Measurements from ENCODE around the gene ZNF273. TPM values are rescaled to one million over a fixed set of nuclear protein-coding genes. Genes with fewer than 3 reads are reported as not detected.
A peak's percentile ranks its signal among the peaks of the same experiment; 100 is the strongest.

The ZNF273 gene
- total RNA-seq, 1 donor: 5.1 TPM

DNA sequence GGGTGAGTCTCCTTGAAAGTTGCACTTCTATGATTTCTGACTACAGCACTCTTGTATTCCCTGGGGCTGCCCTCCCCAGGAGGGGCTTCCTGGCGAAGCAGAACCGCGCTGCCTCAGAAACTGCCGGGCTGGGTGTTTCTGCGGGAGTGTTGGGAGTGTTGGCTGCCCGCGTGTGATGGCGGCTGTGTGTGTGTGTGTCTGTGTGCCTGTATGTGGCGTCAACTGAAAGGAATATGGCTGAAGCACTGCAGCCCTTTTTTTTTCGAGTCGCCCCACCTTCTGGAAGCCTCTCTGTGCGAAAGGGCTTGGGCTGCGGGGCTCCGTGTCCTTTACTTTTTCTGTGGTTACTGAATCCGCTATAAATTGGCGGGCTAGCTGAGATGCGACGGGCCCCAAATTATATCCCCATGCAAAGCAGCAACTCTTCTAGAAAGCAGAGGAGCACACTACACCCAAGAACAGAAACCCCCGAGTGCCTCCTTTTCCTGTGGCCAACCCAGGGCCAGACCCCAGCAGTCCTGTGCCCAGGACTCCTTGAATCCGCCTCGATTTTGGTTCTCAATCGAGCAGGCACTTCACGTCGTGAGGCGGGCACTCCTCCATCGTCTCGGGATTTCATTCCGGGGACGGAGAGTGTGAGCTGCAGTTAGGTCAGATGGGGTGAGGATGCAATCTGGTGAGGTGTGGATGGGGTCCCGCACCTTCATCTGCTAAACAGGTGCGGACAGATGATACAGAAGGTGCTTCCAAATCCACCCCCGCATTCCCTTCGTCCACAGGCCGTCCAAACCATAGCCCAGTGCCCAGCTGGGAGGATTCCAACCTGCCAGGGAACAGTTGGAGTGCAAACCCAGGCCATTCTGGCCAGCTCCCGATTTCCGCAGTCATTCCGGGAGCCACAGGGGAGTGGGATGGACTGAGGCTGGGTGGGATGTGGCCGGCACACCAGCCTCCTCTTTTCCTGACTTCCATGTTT, 22.5 kb upstream of the ZNF273 start:
- H3K4me3 ChIP-seq (ENCODE audit: insufficient read depth, low read length): no peak overlapping the region
- H4K20me1 ChIP-seq (ENCODE audit: insufficient read depth, low read length): no peaks in the 10 kb centered on the region
- H3K4me2 ChIP-seq (ENCODE audit: insufficient read depth, low read length): no peak overlapping the region
- H3K9me3 ChIP-seq (ENCODE audit: low read depth, low read length): no peaks in the 10 kb centered on the region
- no peak overlapping the region for H3K27ac ChIP-seq (ENCODE audit: low read depth, low read length)
- no peaks in the 10 kb centered on the region for H3K36me3 ChIP-seq (ENCODE audit: insufficient read depth, low read length)
- DNase-seq (ENCODE audit: insufficient read length, low spot score, missing footprints): no peak
- H3K4me1 ChIP-seq (ENCODE audit: insufficient read depth, low read length): peaks cover 3% of the 10 kb centered on the region
- H2AFZ ChIP-seq (ENCODE audit: low read length): no peak overlapping the region
- TF ChIP-seq, protein P1, sequence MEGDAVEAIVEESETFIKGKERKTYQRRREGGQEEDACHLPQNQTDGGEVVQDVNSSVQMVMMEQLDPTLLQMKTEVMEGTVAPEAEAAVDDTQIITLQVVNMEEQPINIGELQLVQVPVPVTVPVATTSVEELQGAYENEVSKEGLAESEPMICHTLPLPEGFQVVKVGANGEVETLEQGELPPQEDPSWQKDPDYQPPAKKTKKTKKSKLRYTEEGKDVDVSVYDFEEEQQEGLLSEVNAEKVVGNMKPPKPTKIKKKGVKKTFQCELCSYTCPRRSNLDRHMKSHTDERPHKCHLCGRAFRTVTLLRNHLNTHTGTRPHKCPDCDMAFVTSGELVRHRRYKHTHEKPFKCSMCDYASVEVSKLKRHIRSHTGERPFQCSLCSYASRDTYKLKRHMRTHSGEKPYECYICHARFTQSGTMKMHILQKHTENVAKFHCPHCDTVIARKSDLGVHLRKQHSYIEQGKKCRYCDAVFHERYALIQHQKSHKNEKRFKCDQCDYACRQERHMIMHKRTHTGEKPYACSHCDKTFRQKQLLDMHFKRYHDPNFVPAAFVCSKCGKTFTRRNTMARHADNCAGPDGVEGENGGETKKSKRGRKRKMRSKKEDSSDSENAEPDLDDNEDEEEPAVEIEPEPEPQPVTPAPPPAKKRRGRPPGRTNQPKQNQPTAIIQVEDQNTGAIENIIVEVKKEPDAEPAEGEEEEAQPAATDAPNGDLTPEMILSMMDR (IDR thresholded peaks at IDR 0.05; ENCODE audit: extremely low read depth, low read depth, low read length): no peak
- H3K79me2 ChIP-seq (ENCODE audit: insufficient read depth, low read length): no peaks in the 10 kb centered on the region
- H3K27me3 ChIP-seq (ENCODE audit: insufficient read depth, low read length): peaks cover 16% of the 10 kb centered on the region

DNA sequence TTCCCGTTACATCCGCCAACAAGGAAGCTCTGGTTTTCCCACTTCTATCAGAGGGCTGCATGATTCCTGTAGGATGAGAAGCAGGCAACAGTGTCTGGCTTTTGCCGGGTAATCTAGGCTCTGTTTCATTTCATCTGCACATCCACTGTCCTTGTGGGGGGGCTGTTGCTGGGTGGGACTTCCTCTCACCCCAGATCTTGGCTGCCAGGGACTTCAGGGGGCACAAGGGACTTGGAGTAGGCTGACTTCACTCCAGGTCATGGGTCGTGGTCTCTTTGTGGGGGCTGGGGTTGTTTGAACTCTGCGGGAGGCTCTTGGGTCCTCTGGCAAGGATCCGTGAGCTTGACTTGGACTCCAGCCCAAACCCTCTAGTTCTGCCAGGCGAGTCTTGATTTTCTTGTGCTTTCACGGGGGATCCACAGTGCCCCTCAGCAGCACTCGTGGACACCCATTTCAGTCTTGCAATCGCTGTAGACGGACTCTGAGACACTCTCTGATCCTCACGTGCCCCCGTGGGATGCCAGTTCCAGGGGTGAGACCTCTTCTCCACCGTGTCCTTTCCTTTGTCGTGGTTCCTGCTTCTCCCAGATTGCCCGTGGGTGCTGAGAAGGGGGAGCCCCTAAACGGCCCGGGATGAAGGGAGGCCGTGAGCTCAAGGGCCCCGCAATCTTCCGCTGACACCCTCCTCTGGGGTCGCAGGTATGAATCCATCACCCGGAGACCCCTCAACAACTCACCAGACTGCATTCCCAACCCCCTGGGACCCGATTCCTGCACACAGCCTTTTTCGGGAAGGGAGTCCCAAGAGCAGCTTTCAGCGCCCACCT, 21.4 kb upstream of the ZNF273 start:
- peak overlapping the region; percentile 82 for H3K4me2 ChIP-seq (ENCODE audit: insufficient read depth, low read length)
- no peak overlapping the region for H3K27ac ChIP-seq (ENCODE audit: low read depth, low read length)
- H3K4me1 ChIP-seq (ENCODE audit: insufficient read depth, low read length): peaks cover 3% of the 10 kb centered on the region
- H4K20me1 ChIP-seq (ENCODE audit: insufficient read depth, low read length): no peaks in the 10 kb centered on the region
- TF ChIP-seq, protein P1 (IDR thresholded peaks at IDR 0.05; ENCODE audit: extremely low read depth, low read depth, low read length): no peak
- H3K27me3 ChIP-seq (ENCODE audit: insufficient read depth, low read length): peaks cover 15% of the 10 kb centered on the region
- H2AFZ ChIP-seq (ENCODE audit: low read length): peak overlapping the region; percentile 94
- peak overlapping the region; percentile 72 for H3K4me3 ChIP-seq (ENCODE audit: insufficient read depth, low read length)
- H3K79me2 ChIP-seq (ENCODE audit: insufficient read depth, low read length): no peaks in the 10 kb centered on the region
- H3K9me3 ChIP-seq (ENCODE audit: low read depth, low read length): no peaks in the 10 kb centered on the region
- DNase-seq (ENCODE audit: insufficient read length, low spot score, missing footprints): peak; percentile 58
- no peaks in the 10 kb centered on the region for H3K36me3 ChIP-seq (ENCODE audit: insufficient read depth, low read length)

DNA sequence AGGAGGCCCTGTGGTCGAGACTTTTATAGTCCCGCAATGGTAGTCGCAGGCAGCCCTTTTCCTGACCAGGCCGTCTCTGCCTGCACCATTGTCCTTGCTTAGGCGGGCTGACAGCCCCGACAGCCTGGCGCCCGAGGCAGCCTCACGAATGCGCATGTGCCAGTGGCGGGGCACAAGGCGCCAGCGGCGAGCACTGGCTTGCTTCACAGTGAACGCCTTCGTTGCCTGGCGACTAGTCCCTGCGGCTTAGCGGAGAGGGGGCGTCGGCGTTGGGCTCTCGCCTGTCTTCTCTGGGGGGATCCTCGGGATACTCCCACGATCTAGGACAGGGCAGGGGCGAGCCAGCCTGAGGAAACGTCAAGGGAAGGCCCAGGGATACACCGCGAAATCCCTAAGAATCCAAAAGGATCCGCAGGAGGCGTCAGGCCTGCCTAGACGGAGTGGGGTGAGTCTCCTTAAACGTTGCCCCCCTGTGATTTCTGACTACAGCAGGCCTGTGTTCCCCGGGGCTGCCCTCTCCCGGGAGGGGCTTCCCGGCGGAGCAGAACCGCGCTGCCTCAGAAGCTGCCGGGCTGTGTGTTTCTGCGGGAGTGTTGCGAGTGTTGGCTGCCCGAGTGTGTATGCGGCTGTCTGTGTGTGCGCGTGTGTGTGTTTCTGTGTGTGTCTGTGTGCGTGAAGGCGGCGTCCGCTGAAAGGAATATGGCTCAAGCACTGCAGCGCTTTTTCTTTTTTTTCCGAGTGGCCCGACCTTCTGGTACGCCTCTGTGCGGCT, 20.5 kb upstream of the ZNF273 start:
- H3K4me2 ChIP-seq (ENCODE audit: insufficient read depth, low read length): peak overlapping the region; percentile 82
- no peak overlapping the region for H3K27ac ChIP-seq (ENCODE audit: low read depth, low read length)
- DNase-seq (ENCODE audit: insufficient read length, low spot score, missing footprints): peak; percentile 97
- no peaks in the 10 kb centered on the region for H3K79me2 ChIP-seq (ENCODE audit: insufficient read depth, low read length)
- H3K4me3 ChIP-seq (ENCODE audit: insufficient read depth, low read length): peak overlapping the region; percentile 72
- no peaks in the 10 kb centered on the region for H3K4me1 ChIP-seq (ENCODE audit: insufficient read depth, low read length)
- H3K36me3 ChIP-seq (ENCODE audit: insufficient read depth, low read length): no peaks in the 10 kb centered on the region
- H3K27me3 ChIP-seq (ENCODE audit: insufficient read depth, low read length): peaks cover 10% of the 10 kb centered on the region
- H4K20me1 ChIP-seq (ENCODE audit: insufficient read depth, low read length): no peaks in the 10 kb centered on the region
- no peaks in the 10 kb centered on the region for H3K9me3 ChIP-seq (ENCODE audit: low read depth, low read length)
- TF ChIP-seq, protein P1 (IDR thresholded peaks at IDR 0.05; ENCODE audit: extremely low read depth, low read depth, low read length): no peak
- peak overlapping the region; percentile 94 for H2AFZ ChIP-seq (ENCODE audit: low read length)
